HEK293 (cell line): ENCODE results near the gene DEDD2.

ENCODE experiments used
- GLI4 ChIP-seq: fragments of 450-650 bp; formaldehyde crosslinking; IDR thresholded peaks from 2 replicates; pipeline ENCODE4 v1.5.1; 2016; ENCODE audit warnings: missing biosample characterization, missing genetic modification characterization
- HOXC10 ChIP-seq: sonication (generic); formaldehyde crosslinking; IDR thresholded peaks from 2 replicates; pipeline ENCODE4 v1.8.1; 2023; ENCODE audit warnings: mild to moderate bottlenecking, missing genetic modification reagents
- IKZF3 ChIP-seq: fragments of 450-650 bp; IDR thresholded peaks from 2 replicates; pipeline ENCODE4 v1.5.0; 2018; ENCODE audit warnings: missing biosample characterization, mild to moderate bottlenecking, missing genetic modification characterization, moderate library complexity
- KLF16 ChIP-seq: fragments of 450-650 bp; formaldehyde crosslinking; IDR thresholded peaks from 2 replicates; pipeline ENCODE4 v1.5.1; 2017; ENCODE audit warnings: missing biosample characterization, missing genetic modification characterization
- KLF9 ChIP-seq: fragments of 450-650 bp; formaldehyde crosslinking; IDR thresholded peaks from 2 replicates; pipeline ENCODE4 v1.5.1; 2016; ENCODE audit warnings: missing biosample characterization, missing genetic modification characterization, low read depth
- MYNN ChIP-seq: fragments of 450-650 bp; formaldehyde crosslinking; IDR thresholded peaks from 2 replicates; pipeline ENCODE4 v1.5.1; 2016; ENCODE audit warnings: missing biosample characterization, missing genetic modification characterization, borderline replicate concordance
- OSR2 ChIP-seq: fragments of 450-650 bp; formaldehyde crosslinking; IDR thresholded peaks from 2 replicates; pipeline ENCODE4 v1.5.1; 2016; ENCODE audit warnings: missing biosample characterization, missing genetic modification characterization
- SP7 ChIP-seq: fragments of 450-650 bp; formaldehyde crosslinking; IDR thresholded peaks from 2 replicates; pipeline ENCODE4 v1.5.1; 2016; ENCODE audit warnings: missing biosample characterization, missing genetic modification characterization
- ZBTB20 ChIP-seq: fragments of 450-650 bp; formaldehyde crosslinking; IDR thresholded peaks from 2 replicates; pipeline ENCODE4 v1.5.1; 2016; ENCODE audit warnings: missing biosample characterization, missing genetic modification characterization
- ZFP37 ChIP-seq: fragments of 450-650 bp; formaldehyde crosslinking; IDR thresholded peaks from 2 replicates; pipeline ENCODE4 v1.5.1; 2016; ENCODE audit warnings: missing biosample characterization, missing genetic modification characterization
- ZFP41 ChIP-seq: fragments of 450-650 bp; formaldehyde crosslinking; IDR thresholded peaks from 2 replicates; pipeline ENCODE4 v1.5.1; 2016; ENCODE audit warnings: missing biosample characterization, missing genetic modification characterization, borderline replicate concordance
- ZNF10 ChIP-seq: fragments of 450-650 bp; formaldehyde crosslinking; IDR thresholded peaks from 2 replicates; pipeline ENCODE4 v1.5.1; 2017; ENCODE audit warnings: missing biosample characterization, missing genetic modification characterization
- ZNF140 ChIP-seq: fragments of 450-650 bp; formaldehyde crosslinking; IDR thresholded peaks from 2 replicates; pipeline ENCODE4 v1.5.1; 2016; ENCODE audit warnings: missing biosample characterization, missing genetic modification characterization
- ZNF211 ChIP-seq: fragments of 450-650 bp; formaldehyde crosslinking; IDR thresholded peaks from 2 replicates; pipeline ENCODE4 v1.5.1; 2016; ENCODE audit warnings: low read depth, missing biosample characterization, missing genetic modification characterization
- ZNF324 ChIP-seq: fragments of 450-650 bp; formaldehyde crosslinking; IDR thresholded peaks from 2 replicates; pipeline ENCODE4 v1.5.1; 2016; ENCODE audit warnings: missing biosample characterization, missing genetic modification characterization
- ZNF341 ChIP-seq: fragments of 450-650 bp; formaldehyde crosslinking; IDR thresholded peaks from 2 replicates; pipeline ENCODE4; 2016; ENCODE audit warnings: low read depth, missing biosample characterization, missing genetic modification characterization
- ZNF37A ChIP-seq: fragments of 450-650 bp; IDR thresholded peaks from 2 replicates; pipeline ENCODE4 v1.5.1; 2018; ENCODE audit warnings: missing biosample characterization, missing genetic modification characterization
- ZNF391 ChIP-seq: fragments of 450-650 bp; formaldehyde crosslinking; IDR thresholded peaks from 2 replicates; pipeline ENCODE4 v1.5.1; 2016; ENCODE audit warnings: low read depth, missing biosample characterization, missing genetic modification characterization, borderline replicate concordance
- ZNF404 ChIP-seq: fragments of 450-650 bp; formaldehyde crosslinking; IDR thresholded peaks from 2 replicates; pipeline ENCODE4 v1.5.1; 2017; ENCODE audit warnings: missing biosample characterization, missing genetic modification characterization
- ZNF473 ChIP-seq: fragments of 450-650 bp; formaldehyde crosslinking; IDR thresholded peaks from 2 replicates; pipeline ENCODE4 v1.5.1; 2017; ENCODE audit warnings: missing biosample characterization, missing genetic modification characterization
- ZNF529 ChIP-seq: fragments of 450-650 bp; formaldehyde crosslinking; IDR thresholded peaks from 2 replicates; pipeline ENCODE4 v1.5.1; 2017; ENCODE audit warnings: missing genetic modification characterization, missing biosample characterization; ENCODE audit not compliant: insufficient replicate concordance
- ZNF530 ChIP-seq: fragments of 450-650 bp; formaldehyde crosslinking; IDR thresholded peaks from 2 replicates; pipeline ENCODE4 v1.5.1; 2016; ENCODE audit warnings: low read depth, missing biosample characterization, missing genetic modification characterization
- ZNF548 ChIP-seq: fragments of 450-650 bp; formaldehyde crosslinking; IDR thresholded peaks from 2 replicates; pipeline ENCODE4 v1.5.1; 2016; ENCODE audit warnings: missing biosample characterization, missing genetic modification characterization
- ZNF610 ChIP-seq: fragments of 450-650 bp; formaldehyde crosslinking; IDR thresholded peaks from 2 replicates; pipeline ENCODE4 v1.5.1; 2016; ENCODE audit warnings: missing biosample characterization, missing genetic modification characterization, borderline replicate concordance
- ZNF621 ChIP-seq: fragments of 450-650 bp; formaldehyde crosslinking; IDR thresholded peaks from 2 replicates; pipeline ENCODE4 v1.5.1; 2017; ENCODE audit warnings: missing biosample characterization, missing genetic modification characterization
- ZNF654 ChIP-seq: fragments of 450-650 bp; formaldehyde crosslinking; IDR thresholded peaks from 2 replicates; pipeline ENCODE4 v1.5.1; 2016; ENCODE audit warnings: low read depth, missing biosample characterization, missing genetic modification characterization
- ZSCAN16 ChIP-seq: fragments of 450-650 bp; formaldehyde crosslinking; IDR thresholded peaks from 2 replicates; pipeline ENCODE4 v1.5.1; 2016; ENCODE audit warnings: missing biosample characterization, missing genetic modification characterization
- ZSCAN23 ChIP-seq: fragments of 450-650 bp; formaldehyde crosslinking; IDR thresholded peaks from 2 replicates; pipeline ENCODE4 v1.5.1; 2016; ENCODE audit warnings: missing biosample characterization, missing genetic modification characterization
- ZSCAN30 ChIP-seq: fragments of 450-650 bp; IDR thresholded peaks from 2 replicates; pipeline ENCODE4 v1.5.1; 2018; ENCODE audit warnings: missing biosample characterization, mild to moderate bottlenecking, missing genetic modification characterization, moderate library complexity
- ZXDB ChIP-seq: fragments of 450-650 bp; formaldehyde crosslinking; IDR thresholded peaks from 2 replicates; pipeline ENCODE4 v1.5.1; 2016; ENCODE audit warnings: missing biosample characterization, missing genetic modification characterization
- TF ChIP-seq, protein P1 (sequence below): fragments of 450-650 bp; formaldehyde crosslinking; IDR thresholded peaks from 2 replicates; pipeline ENCODE4 v1.5.1; 2016; ENCODE audit warnings: missing biosample characterization, missing genetic modification characterization, low read depth
- TF ChIP-seq, protein P2 (sequence below): fragments of 450-650 bp; formaldehyde crosslinking; IDR thresholded peaks from 2 replicates; pipeline ENCODE4 v1.5.1; 2017; ENCODE audit warnings: missing biosample characterization, missing genetic modification characterization
- TF ChIP-seq, protein P3 (sequence below): fragments of 450-650 bp; formaldehyde crosslinking; IDR thresholded peaks from 2 replicates; pipeline ENCODE4 v1.5.1; 2016; ENCODE audit warnings: missing biosample characterization, missing genetic modification characterization
- TF ChIP-seq, protein P4 (sequence below): fragments of 450-650 bp; formaldehyde crosslinking; optimal IDR thresholded peaks from 2 replicates; pipeline ENCODE3; 2016; ENCODE audit warnings: missing biosample characterization, mild to moderate bottlenecking, missing genetic modification characterization

Gene DEDD2

DNA sequence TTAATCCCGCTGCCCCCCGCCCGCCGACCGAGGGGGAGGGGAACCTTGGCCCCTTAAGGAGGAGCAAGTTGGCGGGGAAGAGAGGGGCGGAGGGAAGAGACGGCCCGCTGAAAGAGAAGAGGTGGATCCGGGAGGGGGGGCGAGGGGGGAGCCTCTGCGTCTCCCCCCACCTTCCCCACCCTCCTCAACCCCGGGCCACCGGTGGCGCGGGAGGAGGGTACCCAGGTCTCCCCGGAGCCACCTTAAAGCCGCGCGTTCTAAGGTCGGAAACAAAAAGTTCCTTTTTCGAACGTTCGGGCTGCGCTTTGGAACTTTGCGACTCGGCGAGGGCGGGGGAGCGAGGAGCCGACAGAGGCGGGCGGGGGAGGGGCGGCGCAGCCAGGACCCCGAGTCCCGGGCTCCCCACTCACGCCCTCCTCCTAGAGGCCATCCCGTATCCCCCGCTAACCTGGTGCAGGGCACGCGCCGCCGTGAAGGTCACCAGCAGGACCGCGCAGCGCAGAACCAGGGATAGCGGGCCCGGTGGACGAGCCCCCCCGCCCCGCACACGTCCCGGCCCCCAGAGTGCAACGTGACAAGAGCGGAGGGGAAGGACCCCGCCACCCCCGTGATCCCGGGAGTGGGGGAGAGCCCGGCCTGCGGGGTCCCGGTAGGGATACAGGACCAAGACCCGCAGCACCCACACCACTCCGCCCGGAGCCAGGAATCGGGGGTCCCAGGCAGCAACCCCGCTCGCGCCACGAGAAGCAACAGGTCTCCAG, 36.8 kb upstream of the DEDD2 start (continued):
- TF ChIP-seq SP7 (tag by site-specific recombination) (0 out of 2 replicates have a peak, but pooled peaks have one; percentile 44), ZFP37 (tag by site-specific recombination) (peak; percentile 68; the same call in 1 of the 2 replicates), ZNF530 (no peak), ZNF10 (tag by site-specific recombination) (0 out of 2 replicates have a peak, but pooled peaks have one; percentile 18), ZNF341 (tag by site-specific recombination) (peak; percentile 45), KLF9 (peak; percentile 85), IKZF3 (0 out of 2 replicates have a peak, but pooled peaks have one; percentile 18), ZNF324 (tag by site-specific recombination) (no peak), ZNF529 (tag by site-specific recombination) (no peak), ZNF404 (tag by site-specific recombination) (no peak), ZNF211 (no peak), HOXC10 (CRISPR knock-in tag) (no peak), ZNF621 (no peak), ZNF654 (tag by site-specific recombination) (no peak), ZFP41 (no peak), ZBTB20 (tag by site-specific recombination) (peak; percentile 100), ZNF548 (tag by site-specific recombination) (no peak), ZNF37A (tag by site-specific recombination) (no peak), ZXDB (tag by site-specific recombination) (peak; percentile 78), ZNF391 (tag by site-specific recombination) (peak; percentile 37; the same call in 1 of the 2 replicates), ZNF140 (tag by site-specific recombination) (no peak), ZSCAN16 (tag by site-specific recombination) (0 out of 2 replicates have a peak, but pooled peaks have one; percentile 14), ZNF473 (tag by site-specific recombination) (no peak), GLI4 (tag by site-specific recombination) (no peak), OSR2 (tag by site-specific recombination) (no peak), MYNN (tag by site-specific recombination) (no peak), ZSCAN30 (tag by site-specific recombination) (peak; percentile 55; the same call in 1 of the 2 replicates), ZSCAN23 (tag by site-specific recombination) (0 out of 2 replicates have a peak, but pooled peaks have one; percentile 13), ZNF610 (0 out of 2 replicates have a peak, but pooled peaks have one; percentile 13), KLF16 (peak; percentile 90)
- TF ChIP-seq, protein P1, sequence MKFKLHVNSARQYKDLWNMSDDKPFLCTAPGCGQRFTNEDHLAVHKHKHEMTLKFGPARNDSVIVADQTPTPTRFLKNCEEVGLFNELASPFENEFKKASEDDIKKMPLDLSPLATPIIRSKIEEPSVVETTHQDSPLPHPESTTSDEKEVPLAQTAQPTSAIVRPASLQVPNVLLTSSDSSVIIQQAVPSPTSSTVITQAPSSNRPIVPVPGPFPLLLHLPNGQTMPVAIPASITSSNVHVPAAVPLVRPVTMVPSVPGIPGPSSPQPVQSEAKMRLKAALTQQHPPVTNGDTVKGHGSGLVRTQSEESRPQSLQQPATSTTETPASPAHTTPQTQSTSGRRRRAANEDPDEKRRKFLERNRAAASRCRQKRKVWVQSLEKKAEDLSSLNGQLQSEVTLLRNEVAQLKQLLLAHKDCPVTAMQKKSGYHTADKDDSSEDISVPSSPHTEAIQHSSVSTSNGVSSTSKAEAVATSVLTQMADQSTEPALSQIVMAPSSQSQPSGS (tag by site-specific recombination), result no peak
- TF ChIP-seq, protein P2, sequence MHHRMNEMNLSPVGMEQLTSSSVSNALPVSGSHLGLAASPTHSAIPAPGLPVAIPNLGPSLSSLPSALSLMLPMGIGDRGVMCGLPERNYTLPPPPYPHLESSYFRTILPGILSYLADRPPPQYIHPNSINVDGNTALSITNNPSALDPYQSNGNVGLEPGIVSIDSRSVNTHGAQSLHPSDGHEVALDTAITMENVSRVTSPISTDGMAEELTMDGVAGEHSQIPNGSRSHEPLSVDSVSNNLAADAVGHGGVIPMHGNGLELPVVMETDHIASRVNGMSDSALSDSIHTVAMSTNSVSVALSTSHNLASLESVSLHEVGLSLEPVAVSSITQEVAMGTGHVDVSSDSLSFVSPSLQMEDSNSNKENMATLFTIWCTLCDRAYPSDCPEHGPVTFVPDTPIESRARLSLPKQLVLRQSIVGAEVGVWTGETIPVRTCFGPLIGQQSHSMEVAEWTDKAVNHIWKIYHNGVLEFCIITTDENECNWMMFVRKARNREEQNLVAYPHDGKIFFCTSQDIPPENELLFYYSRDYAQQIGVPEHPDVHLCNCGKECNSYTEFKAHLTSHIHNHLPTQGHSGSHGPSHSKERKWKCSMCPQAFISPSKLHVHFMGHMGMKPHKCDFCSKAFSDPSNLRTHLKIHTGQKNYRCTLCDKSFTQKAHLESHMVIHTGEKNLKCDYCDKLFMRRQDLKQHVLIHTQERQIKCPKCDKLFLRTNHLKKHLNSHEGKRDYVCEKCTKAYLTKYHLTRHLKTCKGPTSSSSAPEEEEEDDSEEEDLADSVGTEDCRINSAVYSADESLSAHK (tag by site-specific recombination), result 0 out of 2 replicates have a peak, but pooled peaks have one; percentile 44
- TF ChIP-seq, protein P3, sequence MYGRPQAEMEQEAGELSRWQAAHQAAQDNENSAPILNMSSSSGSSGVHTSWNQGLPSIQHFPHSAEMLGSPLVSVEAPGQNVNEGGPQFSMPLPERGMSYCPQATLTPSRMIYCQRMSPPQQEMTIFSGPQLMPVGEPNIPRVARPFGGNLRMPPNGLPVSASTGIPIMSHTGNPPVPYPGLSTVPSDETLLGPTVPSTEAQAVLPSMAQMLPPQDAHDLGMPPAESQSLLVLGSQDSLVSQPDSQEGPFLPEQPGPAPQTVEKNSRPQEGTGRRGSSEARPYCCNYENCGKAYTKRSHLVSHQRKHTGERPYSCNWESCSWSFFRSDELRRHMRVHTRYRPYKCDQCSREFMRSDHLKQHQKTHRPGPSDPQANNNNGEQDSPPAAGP (tag by site-specific recombination), result peak; percentile 27; the same call in 1 of the 2 replicates
- TF ChIP-seq, protein P4, sequence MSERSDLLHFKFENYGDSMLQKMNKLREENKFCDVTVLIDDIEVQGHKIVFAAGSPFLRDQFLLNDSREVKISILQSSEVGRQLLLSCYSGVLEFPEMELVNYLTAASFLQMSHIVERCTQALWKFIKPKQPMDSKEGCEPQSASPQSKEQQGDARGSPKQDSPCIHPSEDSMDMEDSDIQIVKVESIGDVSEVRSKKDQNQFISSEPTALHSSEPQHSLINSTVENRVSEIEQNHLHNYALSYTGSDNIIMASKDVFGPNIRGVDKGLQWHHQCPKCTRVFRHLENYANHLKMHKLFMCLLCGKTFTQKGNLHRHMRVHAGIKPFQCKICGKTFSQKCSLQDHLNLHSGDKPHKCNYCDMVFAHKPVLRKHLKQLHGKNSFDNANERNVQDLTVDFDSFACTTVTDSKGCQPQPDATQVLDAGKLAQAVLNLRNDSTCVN (tag by site-specific recombination), result peak; percentile 97
- TF ChIP-seq, all 188 proteins: peak for 61
